NCI-H226 (cell line): ENCODE measurements around the gene ACSM5.
A peak's percentile ranks its signal among the peaks of the same experiment; 100 is the strongest.

Source experiments
- DNase-seq: peaks from one replicate; pipeline ENCODE4 v3.0.0-alpha.2; 2015

The ACSM5 gene, protein sequence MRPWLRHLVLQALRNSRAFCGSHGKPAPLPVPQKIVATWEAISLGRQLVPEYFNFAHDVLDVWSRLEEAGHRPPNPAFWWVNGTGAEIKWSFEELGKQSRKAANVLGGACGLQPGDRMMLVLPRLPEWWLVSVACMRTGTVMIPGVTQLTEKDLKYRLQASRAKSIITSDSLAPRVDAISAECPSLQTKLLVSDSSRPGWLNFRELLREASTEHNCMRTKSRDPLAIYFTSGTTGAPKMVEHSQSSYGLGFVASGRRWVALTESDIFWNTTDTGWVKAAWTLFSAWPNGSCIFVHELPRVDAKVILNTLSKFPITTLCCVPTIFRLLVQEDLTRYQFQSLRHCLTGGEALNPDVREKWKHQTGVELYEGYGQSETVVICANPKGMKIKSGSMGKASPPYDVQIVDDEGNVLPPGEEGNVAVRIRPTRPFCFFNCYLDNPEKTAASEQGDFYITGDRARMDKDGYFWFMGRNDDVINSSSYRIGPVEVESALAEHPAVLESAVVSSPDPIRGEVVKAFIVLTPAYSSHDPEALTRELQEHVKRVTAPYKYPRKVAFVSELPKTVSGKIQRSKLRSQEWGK

DNA sequence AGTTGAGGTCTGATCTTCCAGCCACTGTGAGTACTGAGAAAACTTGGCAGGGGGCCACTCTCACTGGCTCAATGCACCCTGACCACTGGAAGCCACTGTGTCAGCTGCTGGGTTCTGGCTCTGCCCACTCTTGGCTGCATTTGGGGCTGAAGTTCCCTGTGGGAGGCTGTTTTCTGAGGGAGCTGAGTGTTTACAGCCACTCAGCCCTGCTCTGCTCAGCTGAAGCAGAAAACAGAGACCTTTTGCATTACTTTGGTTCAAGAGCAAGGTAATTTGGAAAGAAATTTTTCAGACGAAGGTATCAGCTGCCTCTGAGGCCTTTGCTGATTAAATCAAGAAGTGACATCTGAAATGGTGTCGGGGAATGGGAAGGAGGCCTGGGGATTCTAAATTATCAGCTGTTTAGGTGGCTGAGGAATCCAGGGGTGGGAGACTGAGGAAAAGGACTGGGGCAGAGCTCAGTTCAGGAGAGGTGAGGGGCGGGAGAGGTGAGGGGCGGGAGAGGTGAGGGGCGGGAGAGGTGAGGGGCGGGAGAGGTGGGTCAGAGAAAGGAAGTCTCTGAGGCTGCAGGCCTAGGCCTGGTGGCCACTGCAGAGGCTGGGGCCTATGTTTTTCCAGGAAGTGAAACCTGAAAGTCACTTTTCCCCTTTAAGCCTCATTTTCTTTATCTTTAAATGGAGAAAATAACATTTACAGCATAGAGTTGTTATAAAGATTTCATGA lies at the start of gene ACSM5:
Gene ACSM5, plus strand, starts transcription at position 137 of the 723 bp plus-strand sequence. CDS start 1,951 bp downstream, outside the sequence.
- DNase-seq, result no peak

DNA sequence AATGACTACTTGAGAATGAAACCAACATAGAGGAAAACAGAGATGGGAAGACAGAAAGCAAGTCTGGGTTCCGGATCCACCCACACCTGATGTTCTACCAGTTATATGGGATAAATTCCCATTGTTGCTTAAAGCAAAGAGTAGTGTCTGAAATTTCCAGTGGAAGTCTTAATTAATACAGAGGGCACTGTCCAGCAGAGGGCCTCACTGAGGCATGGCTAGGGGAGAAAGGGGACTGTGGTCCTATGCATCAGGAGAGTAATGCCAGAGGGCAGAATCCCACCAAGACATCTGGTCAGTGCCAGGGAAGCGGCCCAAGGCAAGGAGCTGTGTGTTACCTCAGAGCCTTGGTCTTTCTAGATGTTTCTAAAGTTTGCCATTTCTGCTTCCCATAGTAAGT lies 49.3 kb upstream of the ACSM5 start:
- DNase-seq, result no peak

DNA sequence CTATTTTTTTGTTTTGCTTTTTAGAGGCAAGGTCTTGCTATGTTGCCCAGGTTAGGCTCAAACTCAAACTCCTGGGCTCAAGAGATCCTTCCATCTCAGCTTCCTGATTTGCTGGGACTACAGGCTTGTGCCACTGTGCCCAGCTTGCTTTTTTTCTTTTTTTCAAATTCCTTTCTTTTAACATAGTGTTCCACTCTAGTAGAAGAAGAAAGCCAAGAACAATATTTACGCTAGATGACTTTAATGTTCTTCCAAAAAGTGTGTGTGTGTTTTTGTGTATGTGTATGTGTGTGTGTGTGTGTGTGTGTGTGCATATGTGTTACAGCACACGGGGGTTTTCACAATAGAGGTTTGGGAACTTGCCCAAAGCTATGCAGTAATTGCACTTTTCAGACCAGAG lies 46.1 kb upstream of the ACSM5 start:
- no peak for DNase-seq

DNA sequence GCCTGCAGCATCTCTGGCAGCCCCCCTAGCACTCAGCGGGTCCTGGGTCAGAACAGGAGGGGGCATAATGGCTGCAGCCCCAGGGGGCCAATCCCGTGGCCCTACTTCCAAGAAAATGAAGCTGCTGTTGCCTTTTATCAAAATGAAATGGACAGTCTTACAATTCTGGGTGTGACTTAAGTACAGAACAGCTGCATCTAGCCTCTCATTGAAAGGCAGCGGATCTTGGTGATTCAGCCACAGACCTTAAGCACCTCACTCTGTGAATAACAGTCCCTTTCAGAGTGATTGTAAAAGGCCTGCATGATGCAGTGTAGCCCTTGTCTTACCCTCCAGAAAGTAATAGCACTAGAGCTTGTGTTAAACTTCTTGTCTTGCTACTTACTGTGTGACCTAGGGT lies 45.3 kb upstream of the ACSM5 start:
- no peak for DNase-seq

DNA sequence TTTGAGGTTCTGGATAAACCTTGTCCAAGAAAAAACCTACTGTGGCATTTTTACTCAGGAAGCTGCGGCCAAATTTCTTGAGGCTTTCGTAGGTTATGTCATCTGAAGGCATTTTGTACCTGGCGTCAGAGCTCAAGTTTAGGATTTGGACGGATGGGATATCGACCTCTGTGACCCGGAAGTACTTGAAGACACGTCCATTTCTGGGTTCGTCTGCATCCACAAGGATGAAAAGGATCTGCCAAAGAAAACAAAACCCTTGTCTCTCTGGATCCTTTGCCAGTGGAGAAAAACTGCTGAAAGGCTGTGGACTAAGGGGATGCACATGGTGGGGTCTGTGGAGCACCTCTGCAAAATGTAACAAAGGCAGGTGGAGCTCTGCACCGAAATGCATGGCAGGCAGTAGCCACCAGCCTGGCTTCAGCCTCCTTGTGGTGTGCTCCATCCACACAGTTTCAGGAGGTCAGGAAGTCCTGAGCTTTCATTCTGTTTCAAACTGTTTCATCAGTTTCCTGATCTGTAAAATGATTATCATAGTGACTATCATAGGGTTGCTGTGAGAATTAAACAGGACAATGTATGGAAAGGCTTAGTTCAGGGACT lies 39.8 kb upstream of the ACSM5 start:
- DNase-seq, result no peak

DNA sequence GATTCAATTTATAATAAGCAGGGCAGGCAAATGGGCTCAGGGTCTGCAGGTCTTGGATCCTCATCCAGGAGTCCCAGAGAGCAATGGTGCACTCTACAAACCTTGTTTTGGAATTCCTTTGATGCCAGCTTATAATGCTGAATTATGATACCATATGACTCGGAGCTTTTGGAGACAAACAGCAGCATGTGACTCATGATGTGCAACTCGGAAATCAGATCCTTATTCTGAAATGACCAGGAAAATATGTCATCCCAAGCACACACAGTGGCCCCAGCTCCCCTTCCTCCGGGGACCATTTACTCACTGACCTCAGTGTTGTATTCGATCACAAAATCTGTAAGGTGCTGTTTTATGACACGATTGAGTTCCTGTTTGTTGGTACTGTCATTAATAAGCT lies 36.6 kb upstream of the ACSM5 start:
- no peak for DNase-seq

DNA sequence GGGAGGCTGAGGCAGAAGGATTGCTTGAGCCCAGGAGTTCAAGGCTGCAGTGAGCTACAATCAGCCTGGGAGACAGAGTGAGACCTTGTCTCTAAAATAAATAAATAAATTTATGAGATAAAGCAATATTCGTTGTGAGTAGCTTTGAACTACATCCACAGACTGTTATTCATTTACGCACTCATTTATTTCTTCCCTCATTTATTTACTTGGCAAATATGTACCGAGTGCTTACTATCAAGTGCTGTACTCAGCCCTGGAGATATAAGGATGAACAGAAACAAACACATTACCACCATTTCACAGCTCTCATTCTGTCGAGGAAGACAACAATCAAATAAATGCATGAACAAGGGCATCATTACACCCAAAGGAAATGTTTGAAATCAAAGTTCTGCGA lies 32.2 kb upstream of the ACSM5 start:
- DNase-seq, result no peak

DNA sequence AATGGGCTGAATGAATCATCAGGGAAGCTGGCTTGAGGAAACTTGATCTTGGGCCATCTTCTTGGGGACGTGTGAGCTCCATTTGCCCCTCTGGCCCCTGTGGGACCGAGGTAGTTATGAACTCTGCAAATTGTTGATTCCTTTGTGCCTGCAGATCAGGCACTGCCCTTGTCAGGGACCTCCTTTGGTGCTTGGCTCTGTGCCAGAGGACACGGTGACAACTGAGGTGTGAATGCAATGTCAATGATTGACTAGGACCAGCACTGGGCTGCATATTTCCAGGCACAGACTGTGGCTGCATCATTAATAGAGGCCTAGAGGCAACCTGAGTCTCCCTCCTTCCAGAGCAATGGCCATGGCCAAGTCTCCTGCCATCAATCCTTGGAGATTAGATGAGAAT lies 28.6 kb upstream of the ACSM5 start:
- DNase-seq, result no peak

DNA sequence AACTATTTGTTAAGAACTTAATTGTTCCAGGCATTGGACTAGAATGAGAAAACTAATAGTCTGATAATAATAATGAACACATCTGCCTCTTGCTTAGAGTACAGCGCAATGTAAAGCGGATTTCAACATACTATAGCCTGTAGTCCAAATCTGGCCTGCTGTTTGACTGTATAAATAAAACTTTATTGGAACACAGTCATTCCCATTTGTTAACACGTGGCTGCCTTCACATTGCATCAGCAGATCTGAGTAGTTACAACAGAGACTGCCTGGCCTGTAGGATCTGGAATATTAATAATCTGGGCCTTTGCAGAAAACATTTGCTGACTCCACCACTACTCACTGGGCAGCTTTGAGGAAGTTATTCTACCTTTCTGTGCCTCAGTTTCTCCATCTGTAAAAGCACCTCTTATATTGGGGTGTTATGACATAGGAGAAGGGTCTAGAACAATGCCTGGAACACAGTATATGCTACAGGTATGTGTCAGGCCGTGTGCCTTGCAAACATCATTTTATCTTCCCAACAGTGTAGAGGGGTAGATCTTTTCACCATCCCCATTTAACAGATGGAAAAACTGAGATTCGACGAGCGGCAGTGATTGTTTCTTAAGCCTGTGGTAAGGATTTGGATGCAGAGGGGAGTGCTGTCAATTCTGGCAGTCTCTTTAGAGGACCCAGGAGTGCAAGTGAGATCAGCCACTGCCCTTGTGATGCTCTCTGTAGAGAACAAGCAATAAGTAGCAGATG lies 27.0 kb upstream of the ACSM5 start:
- DNase-seq, result no peak

DNA sequence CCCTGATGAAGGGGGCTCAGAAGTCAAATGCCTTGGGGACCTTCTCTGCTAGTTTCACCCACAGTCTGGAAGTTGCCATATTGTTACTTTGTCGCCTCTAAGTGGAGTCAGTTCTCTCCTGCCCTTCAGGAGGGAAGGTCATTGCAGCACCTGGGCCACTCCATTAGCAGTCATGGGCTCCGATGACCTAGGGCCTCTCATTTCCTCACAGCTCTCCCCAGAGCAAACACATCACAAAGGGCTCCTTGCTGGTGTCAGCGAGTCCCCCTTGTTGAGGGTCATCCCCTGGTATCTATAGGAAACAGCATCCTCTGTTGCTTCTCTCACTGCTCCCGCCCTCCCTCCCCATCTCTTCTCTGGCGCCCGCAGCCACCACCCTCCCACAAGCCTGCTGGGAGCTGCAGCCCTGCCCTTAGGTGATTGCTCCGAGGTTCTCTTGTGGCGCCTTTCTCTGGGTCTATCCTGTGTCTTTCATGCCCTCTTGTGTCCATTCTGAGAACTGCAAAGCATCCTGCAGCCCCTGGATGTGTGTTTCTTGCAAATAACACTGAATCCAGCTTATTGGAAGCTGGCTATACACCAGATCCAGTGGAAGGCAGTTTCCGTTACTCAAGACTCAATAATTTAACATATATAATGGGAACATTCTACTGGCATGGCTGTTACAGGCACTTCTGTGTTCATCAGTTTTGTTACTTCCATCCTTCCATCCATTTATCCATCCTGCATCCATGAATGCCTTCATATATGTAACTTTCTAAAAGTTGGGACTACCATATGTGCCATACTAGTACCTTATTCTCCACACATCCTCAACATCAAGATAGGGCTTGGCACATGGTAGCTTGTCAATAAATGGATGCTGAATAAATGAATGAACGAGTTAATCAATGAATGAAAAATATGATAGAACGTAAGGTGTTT lies 26.0 kb upstream of the ACSM5 start:
- peak; percentile 53 for DNase-seq

DNA sequence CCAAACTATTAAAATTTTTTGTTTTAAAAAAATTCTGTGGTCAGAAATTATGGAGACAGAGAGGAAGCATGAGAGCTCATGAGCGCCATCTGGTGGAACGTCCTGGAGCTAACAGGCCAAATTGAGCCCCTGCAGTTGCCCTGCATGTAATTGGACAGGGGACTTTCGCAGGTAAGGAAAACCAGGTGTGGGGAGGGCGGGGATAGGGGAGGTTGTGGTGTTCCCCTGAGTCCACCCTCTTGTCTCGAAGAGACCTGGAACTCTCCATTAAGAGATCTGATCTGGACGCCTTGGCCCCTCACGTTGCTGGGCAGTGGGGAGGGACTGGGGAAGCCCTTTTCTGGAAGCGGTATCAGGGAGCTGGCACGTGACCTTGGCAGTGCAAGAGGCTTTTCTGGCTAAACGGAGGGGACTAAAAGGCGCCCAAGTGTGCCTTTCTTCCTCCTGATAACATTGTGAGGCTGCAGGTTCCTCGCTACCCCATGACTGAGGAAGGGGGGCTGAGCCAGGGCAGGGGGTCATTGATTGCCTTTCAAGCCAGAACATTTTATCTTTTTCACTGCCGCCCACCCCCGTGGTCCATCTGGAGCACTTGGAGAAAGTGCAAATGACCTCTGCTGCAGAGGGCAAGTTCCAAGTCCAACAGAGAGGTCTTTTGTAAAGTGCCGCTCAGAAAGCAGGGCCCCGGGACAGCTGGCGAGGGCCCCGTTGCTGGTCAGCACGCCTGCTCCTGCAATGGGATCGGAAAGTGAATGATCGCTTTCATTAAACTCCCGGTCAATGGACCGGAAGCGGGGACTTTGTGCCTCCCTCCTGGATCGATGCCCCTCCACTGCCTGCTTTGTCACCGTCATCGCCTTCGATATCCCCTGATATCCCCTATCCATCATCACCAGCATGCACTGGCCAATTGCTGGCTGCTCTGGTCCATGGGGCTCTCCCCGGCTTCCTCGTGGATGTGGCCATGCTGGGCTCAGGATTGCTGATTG lies 23.2 kb upstream of the ACSM5 start:
- peak; percentile 5 for DNase-seq

DNA sequence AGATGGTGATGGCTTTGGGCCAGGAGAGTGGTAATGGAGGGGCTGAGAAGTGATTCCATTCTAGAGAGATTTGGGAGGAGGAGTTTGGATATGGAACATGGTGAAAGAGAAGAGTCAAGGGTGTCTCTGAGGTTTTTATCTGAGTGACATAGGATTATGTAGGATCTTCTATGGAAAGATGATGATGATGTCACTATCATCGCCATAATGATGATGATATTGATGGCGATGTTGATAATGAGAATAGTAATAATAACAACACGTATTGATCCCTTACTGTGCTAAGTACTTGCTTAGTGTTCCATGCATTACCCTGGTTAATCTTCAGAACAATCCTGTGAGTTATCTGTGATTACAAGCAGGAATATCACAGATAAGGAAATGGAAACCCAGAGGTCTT lies 21.4 kb upstream of the ACSM5 start:
- no peak for DNase-seq

DNA sequence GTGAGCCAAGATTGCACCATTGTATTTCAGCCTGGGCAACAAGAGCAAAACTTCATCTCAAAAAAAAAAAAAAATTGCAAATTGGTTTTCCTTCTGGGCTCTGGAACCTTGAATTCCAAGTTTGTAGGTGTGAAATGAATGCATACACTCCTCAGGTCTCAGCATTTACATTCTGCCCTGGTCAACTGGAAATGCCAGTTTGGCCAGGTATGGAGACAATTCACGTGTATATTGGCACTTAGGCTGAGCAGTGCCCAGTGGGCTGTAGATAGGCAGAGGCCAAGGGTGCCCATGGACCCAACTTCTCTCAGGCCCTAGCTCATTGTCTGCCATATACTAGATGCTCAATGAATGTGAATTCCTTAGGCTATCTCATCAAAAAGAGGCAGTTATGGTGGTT lies 20.5 kb upstream of the ACSM5 start:
- no peak for DNase-seq

DNA sequence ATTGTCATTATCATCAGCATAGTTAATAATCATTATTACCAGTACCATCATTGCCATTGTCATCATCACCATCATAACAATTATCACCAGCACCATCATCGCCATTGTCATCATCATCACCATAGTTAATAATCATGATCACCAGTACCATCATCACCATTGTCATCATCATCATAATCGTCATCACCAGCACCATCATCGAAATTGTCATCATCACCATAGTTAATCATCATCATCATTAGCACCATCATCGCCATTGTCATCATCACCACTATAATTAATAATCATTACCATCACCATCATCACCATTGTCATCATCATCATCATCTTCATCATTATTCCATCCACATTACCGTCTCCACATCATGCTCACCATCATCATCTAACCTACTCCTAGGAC lies 18.3 kb upstream of the ACSM5 start:
- DNase-seq, result no peak

DNA sequence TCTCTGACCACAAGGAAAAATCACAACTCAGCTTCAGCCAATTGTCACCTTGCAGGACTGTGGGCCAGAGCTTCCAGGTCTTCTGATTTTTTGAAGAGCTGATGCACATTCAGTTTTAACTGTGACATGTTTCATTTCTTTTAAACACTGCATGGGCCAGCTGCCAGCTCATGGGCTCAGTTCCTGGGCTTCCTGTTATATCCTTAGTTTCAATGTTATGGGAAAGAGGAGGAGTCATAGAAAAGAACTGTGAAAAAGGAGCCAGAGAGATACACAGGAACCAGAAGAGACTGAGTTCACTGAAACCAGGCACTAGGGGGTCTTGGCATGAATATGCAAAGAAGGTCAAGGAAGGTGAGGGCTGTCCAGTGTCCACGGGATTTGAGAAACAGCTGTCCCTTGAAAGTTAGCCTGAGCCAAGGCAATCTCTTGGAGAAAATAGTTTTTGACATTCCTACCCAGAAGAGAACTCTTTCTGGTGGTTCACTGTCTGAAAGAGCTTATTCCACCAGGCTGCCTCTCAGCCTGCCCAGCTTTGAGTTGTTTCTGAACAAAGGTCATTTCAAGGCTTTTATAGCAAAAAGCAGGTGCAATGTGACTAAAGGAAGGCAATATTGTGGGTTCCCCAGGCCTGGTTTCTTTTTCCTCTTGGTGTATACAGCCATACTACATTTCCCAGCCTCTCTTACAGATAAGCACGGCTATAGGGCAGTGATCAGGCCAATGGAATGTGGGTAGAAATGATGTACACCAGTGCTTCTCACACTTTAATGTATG lies 15.3 kb upstream of the ACSM5 start:
- no peak for DNase-seq

DNA sequence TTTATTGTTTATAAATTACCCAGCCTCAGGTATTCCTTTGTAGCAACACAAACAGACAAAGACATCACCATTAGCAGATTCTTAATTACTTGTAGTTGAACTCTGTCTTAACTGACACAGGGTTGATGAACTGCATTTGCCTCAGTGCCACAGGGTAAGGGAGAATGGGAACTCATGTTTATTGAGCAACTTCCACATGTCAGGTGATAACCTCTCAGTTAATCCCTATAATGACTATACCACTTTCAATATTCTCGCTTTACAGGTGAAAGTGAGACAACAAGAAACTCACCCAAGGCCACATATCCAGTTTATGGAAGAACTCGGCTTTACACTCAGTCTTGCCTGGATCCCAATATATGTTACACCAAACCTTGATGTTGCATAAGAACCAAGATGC lies 13.4 kb upstream of the ACSM5 start:
- DNase-seq, result no peak

DNA sequence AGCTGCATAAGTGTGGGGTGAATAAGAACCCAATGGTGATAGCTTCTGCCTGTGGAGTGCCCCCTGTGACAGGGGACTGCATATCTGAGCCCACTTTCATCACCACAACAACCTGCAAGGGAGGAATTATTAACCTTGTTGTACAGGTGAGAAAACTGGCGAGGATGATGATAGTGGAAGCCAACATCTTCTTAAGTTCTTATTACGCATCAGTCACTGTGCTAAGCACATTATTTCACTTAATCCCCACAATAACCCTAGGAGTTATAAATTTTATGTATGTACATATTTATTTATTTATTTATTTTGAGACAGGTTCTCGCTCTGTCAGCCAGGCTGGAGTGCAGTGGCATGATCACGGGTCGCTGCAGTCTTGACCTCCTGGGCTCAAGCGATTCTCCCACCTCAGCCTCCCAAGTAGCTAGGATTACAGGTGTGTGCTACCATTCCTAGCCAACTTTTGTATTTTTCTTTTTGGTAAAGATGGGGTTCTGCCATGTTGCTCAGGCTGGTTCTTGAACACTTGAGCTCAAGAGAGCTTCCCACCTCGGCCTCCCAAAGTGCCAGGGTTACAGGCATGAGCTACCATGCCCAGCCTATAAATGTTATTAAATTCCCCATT lies 12.4 kb upstream of the ACSM5 start:
- DNase-seq, result no peak

DNA sequence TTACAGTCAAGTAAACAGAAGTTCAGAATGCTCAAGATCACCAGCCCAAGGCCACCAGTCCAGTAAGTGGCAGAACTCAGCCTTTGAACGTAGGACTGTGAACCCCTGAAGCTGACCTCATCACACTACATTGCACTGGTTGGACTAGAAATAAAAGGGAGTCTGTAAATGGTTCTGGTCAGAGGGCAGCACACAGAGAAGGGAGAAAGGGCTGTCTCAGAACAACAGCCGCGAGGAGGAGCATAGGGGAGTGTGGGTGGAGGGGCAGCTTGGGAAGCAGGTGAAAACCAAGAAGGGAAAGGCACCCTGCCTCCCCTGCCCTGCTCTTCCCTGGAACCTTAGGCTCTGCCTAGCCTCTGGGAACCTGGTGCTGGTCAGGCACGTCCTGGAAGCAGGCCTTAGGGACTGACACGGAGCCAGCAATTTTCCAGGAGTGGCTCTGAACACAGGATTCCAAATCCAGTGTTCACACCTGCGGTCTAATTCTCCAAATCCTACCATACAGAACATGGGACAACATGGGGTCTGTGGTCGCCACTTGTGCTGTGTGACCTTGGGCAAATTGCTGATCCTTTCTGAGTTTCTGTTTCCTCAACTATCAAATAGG lies 11.8 kb upstream of the ACSM5 start:
- DNase-seq, result no peak

DNA sequence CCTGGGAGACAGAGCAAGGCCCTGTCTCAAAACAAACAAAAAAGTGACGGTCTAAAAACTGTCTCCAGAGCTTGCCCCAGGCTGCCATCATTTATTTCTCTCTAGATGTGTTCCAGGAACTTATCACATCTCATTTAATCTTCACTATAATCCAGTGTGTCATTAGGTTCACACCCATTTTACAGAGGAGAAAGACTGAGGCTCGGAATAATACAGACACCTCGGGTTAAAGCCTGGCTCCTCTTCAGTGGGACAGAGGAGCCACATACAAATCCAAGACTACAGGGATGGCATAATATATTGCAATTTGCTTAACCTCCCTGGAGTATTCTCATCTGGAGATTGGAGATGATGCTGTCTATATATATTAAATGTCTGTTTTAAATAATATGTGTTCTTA lies 10.7 kb upstream of the ACSM5 start:
- no peak for DNase-seq
